Endothelial cell of umbilical vein (primary cell): ENCODE data around the gene MRPL16. TPM values are rescaled to one million over a fixed set of nuclear protein-coding genes. Genes with fewer than 3 reads are reported as not detected.

Source experiments
- BruUV-seq: library from RNA; stranded (reverse); fragments of 400-500 nt; replicated peaks from 2 replicates; lab custom pipeline; 2021; lab: Mats Ljungman, UMichigan
- CTCF ChIA-PET: fragments of 300-600, 350-600 bp; sonication (Branson Sonifier 250); formaldehyde crosslinking; loops from one replicate; lab custom pipeline; 2021; ENCODE audit warnings: antibody characterized with exemption, inconsistent platforms; lab: Charles Lee
- POLR2A ChIA-PET: fragments of 300-600, 350-600 bp; sonication (Branson Sonifier 250); formaldehyde crosslinking; loops from one replicate; lab custom pipeline; 2021; ENCODE audit warnings: antibody characterized with exemption, inconsistent platforms; lab: Charles Lee
- DNase-seq: peaks from one replicate; pipeline ENCODE4 v3.0.0-alpha.2; 2011; ENCODE audit warnings: low read depth, low spot score
- FAIRE-seq: peaks from 2 replicates; lab custom pipeline; 2011; peaks lifted over from hg19 to GRCh38; lab: Jason Lieb, UNC
- H2AFZ ChIP-seq: 2 replicates; pipeline ENCODE4 v1.6.0; 2012; ENCODE audit warnings: low read depth, low read length, control low read depth, inconsistent platforms
- H3K27ac ChIP-seq: 2 replicates; pipeline ENCODE4 v1.5.1; 2011; ENCODE audit warnings: low read depth, mild to moderate bottlenecking, control low read depth, low read length, moderate library complexity; ENCODE audit not compliant: insufficient read depth
- H3K27me3 ChIP-seq, 2 experiments: 2 replicates each; pipeline versions ENCODE4 v1.6.0 to v1.6.1; 2011; ENCODE audit warnings: low read length in 2 of 2, mixed read lengths in 1 of 2; ENCODE audit not compliant: control insufficient read depth in 2 of 2, insufficient read depth in 2 of 2
- H3K36me3 ChIP-seq, 2 experiments: 2 replicates in 1 of 2; 3 replicates in 1 of 2; pipeline ENCODE4 v1.5.1; 2011; ENCODE audit warnings: low read length in 2 of 2, mild to moderate bottlenecking in 1 of 2, moderate library complexity in 1 of 2; ENCODE audit not compliant: control insufficient read depth in 2 of 2, insufficient read depth in 2 of 2; ENCODE audit errors: extremely low read depth in 1 of 2
- H3K4me1 ChIP-seq: 3 replicates; pipeline ENCODE4 v1.5.1; 2011; ENCODE audit warnings: mild to moderate bottlenecking, low read length; ENCODE audit not compliant: control insufficient read depth, insufficient read depth; ENCODE audit errors: extremely low read depth
- H3K4me2 ChIP-seq: 2 replicates; pipeline ENCODE4 v1.6.1; 2011; ENCODE audit warnings: low read length, control low read depth, mixed read lengths; ENCODE audit not compliant: insufficient read depth
- H3K4me3 ChIP-seq, 3 experiments: fragments of 200-600 bp in 1 of 3; sonication (generic), shearing (Covaris generic) in 1 of 3; replicated peaks in 1 of 3; 2 replicates each; pipeline ENCODE4 v1.5.1; 2011 to 2016; ENCODE audit warnings: control low read depth in 3 of 3, low read length in 3 of 3, mild to moderate bottlenecking in 2 of 3, inconsistent platforms in 1 of 3, low read depth in 1 of 3, moderate library complexity in 1 of 3; ENCODE audit not compliant: insufficient read depth in 1 of 3
- H3K79me2 ChIP-seq: 2 replicates; pipeline ENCODE4 v1.6.0; 2012; ENCODE audit warnings: low read length, inconsistent platforms; ENCODE audit not compliant: control insufficient read depth, insufficient read depth
- H3K9ac ChIP-seq: replicated peaks from 2 replicates; pipeline ENCODE3; 2011; ENCODE audit warnings: low read length, control low read depth; ENCODE audit not compliant: insufficient read depth; ENCODE audit errors: extremely low read depth
- H3K9me1 ChIP-seq: replicated peaks from 3 replicates; pipeline ENCODE4 v1.6.0; 2011; ENCODE audit warnings: mild to moderate bottlenecking, low read length; ENCODE audit not compliant: control insufficient read depth, insufficient read depth; ENCODE audit errors: extremely low read depth
- H3K9me3 ChIP-seq: replicated peaks from 2 replicates; pipeline ENCODE4 v1.5.1; 2012; ENCODE audit warnings: low read length, inconsistent platforms; ENCODE audit not compliant: control insufficient read depth, insufficient read depth
- H4K20me1 ChIP-seq: replicated peaks from 2 replicates; pipeline ENCODE3; 2011; ENCODE audit warnings: mild to moderate bottlenecking, low read length; ENCODE audit not compliant: control insufficient read depth, insufficient read depth; ENCODE audit errors: extremely low read depth
- CTCF ChIP-seq, 2 donors: IDR thresholded peaks; 1 replicate in 1 of 2; 2 replicates in 1 of 2; pipeline ENCODE4 v1.5.1; 2011; ENCODE audit warnings: low read length in 2 of 2, mild to moderate bottlenecking in 2 of 2, moderate library complexity in 2 of 2, control low read depth in 1 of 2, inconsistent platforms in 1 of 2, low read depth in 1 of 2; ENCODE audit not compliant: insufficient read depth in 1 of 2; ENCODE audit errors: extremely low read depth in 1 of 2
- EZH2 ChIP-seq: IDR thresholded peaks from 2 replicates; pipeline ENCODE4 v1.6.1; 2012; ENCODE audit warnings: borderline replicate concordance, low read depth, mild to moderate bottlenecking, moderate library complexity, low read length, inconsistent platforms; ENCODE audit not compliant: severe bottlenecking
- FOS ChIP-seq: IDR thresholded peaks from 2 replicates; pipeline ENCODE4 v1.6.1; 2011; ENCODE audit warnings: mild to moderate bottlenecking, low read length, moderate library complexity, borderline replicate concordance; ENCODE audit not compliant: insufficient read depth
- GATA2 ChIP-seq: IDR thresholded peaks from 2 replicates; pipeline ENCODE4 v1.7.0; 2011; ENCODE audit warnings: low read depth, mild to moderate bottlenecking, moderate library complexity, mixed read lengths, low read length; ENCODE audit not compliant: insufficient read length, insufficient read depth
- JUN ChIP-seq: IDR thresholded peaks from 2 replicates; pipeline ENCODE4 v1.6.1; 2011; ENCODE audit warnings: borderline replicate concordance, low read depth; ENCODE audit not compliant: insufficient read length, insufficient read depth
- MAX ChIP-seq: IDR thresholded peaks from 2 replicates; pipeline ENCODE4 v1.6.1; 2011; ENCODE audit not compliant: insufficient read depth, insufficient read length
- MYC ChIP-seq: IDR thresholded peaks from one replicate; pipeline ENCODE4 v1.6.1; 2011; ENCODE audit warnings: mild to moderate bottlenecking, low read depth, low read length
- POLR2A ChIP-seq: IDR thresholded peaks from 2 replicates; pipeline ENCODE4 v1.6.1; 2012; ENCODE audit warnings: low read depth, mild to moderate bottlenecking, control low read depth, low read length
- POLR2AphosphoS5 ChIP-seq: IDR thresholded peaks from 2 replicates; pipeline ENCODE4 v1.6.1; 2012; ENCODE audit warnings: low read depth, mild to moderate bottlenecking, control low read depth, low read length, moderate library complexity; ENCODE audit not compliant: insufficient read depth
- dilution Hi-C: fragments of 300-500 bp; cut with MboI; formaldehyde crosslinking; loops from one replicate; pipeline ENCODE4 v1.15.0; 2019; ENCODE audit warnings: low sequenced_read_pairs; ENCODE audit not compliant: extremely low pct_ligation_motif_present
- intact Hi-C: fragments of 100-400 bp; cut with micrococcal nuclease; formaldehyde crosslinking; loops from one replicate; pipeline ENCODE4 v1.10.0; 2022
- polyA plus RNA-seq, 4 experiments: library from polyadenylated mRNA; depleted of rRNA in 3 of 4; stranded (reverse) in 3 of 4; unstranded in 1 of 4; fragments of >200 nt; gene quantifications; 2 replicates each; pipeline versions ENCODE4 v1.2.1 to v1.2.3, GENCODE V29; 2011 to 2012; ENCODE audit warnings: missing spikeins in 1 of 4
- total RNA-seq: library from RNA; stranded (reverse); gene quantifications from 2 replicates; pipeline ENCODE4 v1.2.3, GENCODE V29; 2021

Gene MRPL16
- total and polyA plus RNA-seq, 2 donors (not counting 3 experiments of a cell fraction or from before 2014, with no cell fraction given): 63.9 to 84.0 TPM

GRCh38 chr11:59801981-59802638, 8.5 kb downstream of the MRPL16 start:
- H3K36me3 ChIP-seq: peaks cover 19 to 29% of the 10 kb centered on the region in 2 experiments
- H3K79me2 ChIP-seq: no peaks in the 10 kb centered on the region
- TF ChIP-seq EZH2 (no peak), FOS (peak; percentile 2), GATA2 (no peak)
- H3K9ac ChIP-seq: peak overlapping the region; percentile 51
- dilution Hi-C loops: no loop called here
- no peak overlapping the region for H2AFZ ChIP-seq
- no peak overlapping the region for H3K4me2 ChIP-seq
- ChIA-PET POLR2A (interaction anchor here (0.6 to 0.8 kb wide), 3 partner anchors 9 to 299 kb away, joined by 3 to 4 read pairs (median 3); partner anchors contain the start of genes MRPL16 and STX3), CTCF (interaction anchor here (0.7 to 5.0 kb wide), 20 partner anchors 10 to 449 kb away, joined by 3 to 120 read pairs (median 4); partner anchors contain the start of genes PATL1 and STX3)
- FAIRE-seq: peak; percentile 59
- no peaks in the 10 kb centered on the region for H3K9me1 ChIP-seq
- H3K27me3 ChIP-seq: no peaks in the 10 kb centered on the region
- H3K9me3 ChIP-seq: no peaks in the 10 kb centered on the region
- no peak overlapping the region for H3K4me3 ChIP-seq
- H3K27ac ChIP-seq: peak overlapping the region; percentile 83
- H3K4me1 ChIP-seq: peaks cover 9% of the 10 kb centered on the region
- BruUV-seq: TSS peak; percentile 32
- intact Hi-C loops: loop anchor here (1.0 to 5.0 kb wide), 6 partner anchors 15 to 265 kb away; partner anchors contain the start of gene PATL1
- no peaks in the 10 kb centered on the region for H4K20me1 ChIP-seq
- peak; percentile 80 for DNase-seq

- Histone ChIP-seq H3K9me1 (no peaks in the 10 kb centered on the region), H3K79me2 (no peaks in the 10 kb centered on the region), H3K36me3 (peaks cover 16 to 30% of the 10 kb centered on the region in 2 experiments), H3K4me2 (no peak overlapping the region), H3K9ac (no peak overlapping the region), H3K4me3 (no peak overlapping the region), H3K27ac (peak overlapping the region; percentile 83), H3K9me3 (no peaks in the 10 kb centered on the region), H3K27me3 (no peaks in the 10 kb centered on the region), H4K20me1 (no peaks in the 10 kb centered on the region), H3K4me1 (peaks cover 9% of the 10 kb centered on the region), H2AFZ (no peak overlapping the region)
- FAIRE-seq (no peak), DNase-seq (peak; percentile 39)
- intact Hi-C loops (loop anchor here (5.0 kb wide), 1 partner anchor 249 kb away; no protein-coding TSS in a partner anchor), dilution Hi-C loops (no loop called here)
- CTCF ChIA-PET: interaction anchor here (0.7 to 5.0 kb wide), 18 partner anchors 9 to 450 kb away, joined by 3 to 120 read pairs (median 4); partner anchors contain the start of genes PATL1 and STX3
- no peak for TF ChIP-seq JUN
- no peak for TF ChIP-seq EZH2
- TF ChIP-seq CTCF (IDR thresholded peaks at IDR 0.05; ENCODE audit: extremely low read depth in 1 of 2, insufficient read depth in 1 of 2, low read depth in 1 of 2, low read length in 2 of 2): no peak
- TF ChIP-seq POLR2AphosphoS5: no peak
- TF ChIP-seq MAX: no peak
- TF ChIP-seq FOS: no peak
- TF ChIP-seq GATA2: no peak
- TF ChIP-seq POLR2A: no peak
- no peak for TF ChIP-seq MYC
- POLR2A ChIA-PET: interaction anchor here (0.8 kb wide), 2 partner anchors 10 to 46 kb away, joined by 3 read pairs; partner anchors contain the start of genes MRPL16 and STX3
- no TSS peak for BruUV-seq
Measured at GRCh38 chr11:59801160-59801706, 9.3 kb downstream of the MRPL16 start.
